Stomach smooth muscle (tissue), 2 donors: Measurements from ENCODE around the gene EIF3K.
A peak's percentile ranks its signal among the peaks of the same experiment; 100 is the strongest.

Experiments
- H3K27ac ChIP-seq: one replicate; pipeline ENCODE4 v1.7.0; 2013; ENCODE audit warnings: mild to moderate bottlenecking, low read length, inconsistent platforms
- H3K27me3 ChIP-seq, 2 donors: one replicate each; pipeline ENCODE4 v1.7.0; 2013; ENCODE audit warnings: low read length in 2 of 2; ENCODE audit not compliant: insufficient read depth in 2 of 2, control insufficient read depth in 1 of 2
- H3K36me3 ChIP-seq, 2 donors: one replicate each; pipeline ENCODE4 v1.7.0; 2013; ENCODE audit warnings: low read length in 2 of 2; ENCODE audit not compliant: control insufficient read depth in 2 of 2, insufficient read depth in 2 of 2
- H3K4me1 ChIP-seq: one replicate; pipeline ENCODE4 v1.7.0; 2013; ENCODE audit warnings: low read length; ENCODE audit not compliant: control insufficient read depth, insufficient read depth
- H3K4me3 ChIP-seq, 2 donors: one replicate each; pipeline ENCODE4 v1.7.0; 2013; ENCODE audit warnings: low read length in 2 of 2
- H3K9ac ChIP-seq, 2 donors: one replicate each; pipeline ENCODE4 v1.7.0; 2013; ENCODE audit warnings: low read length in 2 of 2, mild to moderate bottlenecking in 1 of 2
- H3K9me3 ChIP-seq, 2 donors: one replicate each; pipeline ENCODE4 v1.7.0; 2013; ENCODE audit warnings: low read length in 2 of 2; ENCODE audit not compliant: control insufficient read depth in 2 of 2
- donor health status: healthy.
- donor health status: Pancreatic carcinoma.

Gene EIF3K

DNA sequence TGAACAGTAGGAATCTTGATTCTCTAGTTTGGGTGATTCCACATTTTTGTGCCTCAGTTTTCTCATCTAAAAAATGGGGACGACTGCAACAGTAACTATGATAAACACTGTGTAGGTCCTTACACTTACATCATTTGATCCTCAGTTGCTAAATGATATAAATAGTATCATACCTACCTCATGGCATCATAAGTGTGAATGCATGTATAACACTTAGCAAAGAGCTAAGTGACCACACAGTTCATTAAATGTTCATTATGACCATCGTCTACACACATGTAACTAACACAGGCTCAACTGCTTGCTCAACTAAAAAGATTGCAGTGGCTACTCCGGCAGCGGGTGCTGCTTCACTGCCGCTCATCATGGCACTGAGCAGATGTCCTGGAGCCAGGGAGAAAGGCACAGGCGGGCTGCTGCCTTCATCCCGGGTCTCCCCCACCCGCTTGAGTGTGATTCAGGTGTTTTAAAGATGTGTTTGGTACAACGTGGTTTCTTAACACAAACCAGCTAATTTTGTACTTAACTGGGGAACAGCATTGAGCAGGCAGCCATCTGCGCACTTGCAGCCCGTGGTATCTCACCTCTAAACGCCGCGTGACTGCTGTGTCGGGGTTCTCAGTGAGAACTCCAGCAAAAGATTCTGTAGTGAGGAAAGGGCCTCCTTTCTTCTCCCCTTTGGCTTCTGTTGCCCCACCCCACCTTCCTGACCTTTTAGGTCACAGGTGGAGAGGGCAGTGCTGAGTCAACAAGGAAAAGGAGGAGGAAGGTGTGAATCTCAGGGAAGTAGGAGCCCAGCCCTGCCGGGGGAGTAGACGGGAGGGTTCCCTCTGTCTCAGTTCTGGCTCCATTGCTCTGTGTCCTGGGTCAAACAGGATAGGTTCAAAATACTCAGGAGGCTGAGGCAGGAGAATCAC, 16.8 kb downstream of the EIF3K start:
- no peaks in the 10 kb centered on the region for H3K9me3 ChIP-seq
- H3K36me3 ChIP-seq: peaks cover 22 to 38% of the 10 kb centered on the region in 2 donors
- peaks cover 3% of the 10 kb centered on the region for H3K4me1 ChIP-seq
- no peaks in the 10 kb centered on the region for H3K27me3 ChIP-seq
- H3K9ac ChIP-seq: no peak overlapping the region
- no peak overlapping the region for H3K27ac ChIP-seq
- H3K4me3 ChIP-seq: no peak overlapping the region

DNA sequence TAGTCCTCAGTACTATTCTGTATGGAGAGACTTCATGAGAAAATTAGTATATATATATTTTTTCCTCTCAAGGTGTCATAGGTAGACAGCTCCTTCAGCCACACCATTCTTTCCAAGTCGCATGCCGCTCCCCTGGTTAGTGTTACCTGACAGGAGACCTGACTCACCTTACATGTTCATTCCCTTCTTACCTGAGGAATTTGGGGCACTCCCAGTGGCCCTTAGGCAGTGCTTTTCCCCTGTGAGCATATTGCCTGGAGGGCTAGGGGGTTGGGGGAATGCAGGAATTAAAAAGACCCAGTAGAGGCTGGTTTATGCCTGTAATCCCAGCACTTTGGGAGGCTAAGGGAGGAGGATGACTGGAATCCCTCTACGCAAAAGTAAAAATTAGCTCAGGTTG, 19.5 kb downstream of the EIF3K start:
- Histone ChIP-seq H3K27ac (no peak overlapping the region), H3K36me3 (peaks cover 17 to 27% of the 10 kb centered on the region in 2 donors), H3K9me3 (no peaks in the 10 kb centered on the region), H3K27me3 (no peaks in the 10 kb centered on the region), H3K4me1 (peaks cover 3% of the 10 kb centered on the region), H3K4me3 (no peak overlapping the region), H3K9ac (no peak overlapping the region)

DNA sequence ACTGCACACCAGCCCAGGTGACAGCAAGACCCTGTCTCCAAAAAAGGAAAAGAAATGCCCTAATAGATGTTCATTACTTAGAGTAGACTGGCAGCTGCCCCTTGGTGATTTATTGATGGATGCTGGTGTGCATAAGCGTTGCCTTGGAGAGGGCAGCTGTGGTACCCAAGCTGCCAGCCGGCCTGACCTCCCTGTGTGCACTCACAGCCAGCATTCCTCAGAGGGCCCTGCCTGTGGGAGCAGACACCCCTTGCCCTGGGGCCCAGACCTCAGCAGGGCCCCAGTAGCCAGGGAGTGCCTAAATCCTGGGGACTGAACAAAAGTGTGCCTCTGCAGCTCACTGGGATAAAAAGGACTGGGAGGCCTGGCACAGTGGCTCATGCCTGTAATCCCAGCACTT, 20.7 kb downstream of the EIF3K start:
- H3K4me1 ChIP-seq: peaks cover 2% of the 10 kb centered on the region
- H3K27me3 ChIP-seq: no peaks in the 10 kb centered on the region
- no peak overlapping the region for H3K9ac ChIP-seq
- no peak overlapping the region for H3K27ac ChIP-seq
- H3K36me3 ChIP-seq: peaks cover 17 to 27% of the 10 kb centered on the region in 2 donors
- H3K9me3 ChIP-seq: no peaks in the 10 kb centered on the region
- H3K4me3 ChIP-seq: no peak overlapping the region

DNA sequence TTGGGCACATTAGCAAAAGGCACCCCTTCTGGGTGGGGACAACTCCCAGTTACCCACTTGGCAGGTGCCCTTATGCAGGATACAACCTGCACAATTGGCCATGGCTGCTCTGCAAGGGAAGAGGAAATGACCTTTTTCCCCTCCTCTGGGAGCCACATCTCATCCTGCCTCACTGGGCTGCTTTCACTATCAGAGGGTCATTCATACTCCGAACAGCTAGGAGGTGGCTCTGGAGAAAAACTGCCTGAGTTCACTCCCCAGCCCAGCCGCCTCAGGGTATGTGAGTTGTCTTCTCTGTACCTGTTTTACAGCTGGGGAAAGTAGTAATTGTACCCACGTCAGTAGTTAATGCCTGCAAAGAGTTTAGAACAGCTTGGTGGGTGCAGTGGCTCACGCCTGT, 21.4 kb downstream of the EIF3K start:
- Histone ChIP-seq H3K4me3 (no peak overlapping the region), H3K36me3 (peaks cover 11 to 20% of the 10 kb centered on the region in 2 donors), H3K9ac (no peak overlapping the region), H3K27ac (no peak overlapping the region), H3K27me3 (no peaks in the 10 kb centered on the region), H3K9me3 (no peaks in the 10 kb centered on the region), H3K4me1 (no peaks in the 10 kb centered on the region)

DNA sequence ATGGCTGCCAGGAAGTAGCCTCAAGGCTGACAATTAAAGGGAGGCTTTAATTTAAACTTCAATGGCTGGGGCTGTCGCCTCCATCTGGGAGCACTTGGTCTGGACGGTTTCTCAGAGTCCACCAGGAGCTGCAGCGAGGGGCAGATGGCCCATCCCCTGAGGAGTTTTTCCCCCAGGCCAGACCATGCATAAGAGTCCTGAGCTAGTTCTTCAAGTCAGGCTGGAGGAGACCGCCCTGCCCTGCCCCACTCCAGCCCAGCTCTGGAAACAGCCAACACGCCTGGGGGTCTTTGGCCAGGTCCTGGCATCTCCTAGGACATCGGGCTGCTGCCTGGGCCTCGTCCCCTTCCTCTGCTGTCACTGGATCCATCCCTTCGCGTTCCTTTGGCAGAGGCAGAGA, 23.2 kb downstream of the EIF3K start:
- Histone ChIP-seq H3K9ac (no peak overlapping the region), H3K4me1 (no peaks in the 10 kb centered on the region), H3K27me3 (no peaks in the 10 kb centered on the region), H3K4me3 (no peak overlapping the region), H3K9me3 (no peaks in the 10 kb centered on the region), H3K27ac (no peak overlapping the region), H3K36me3 (peaks cover 0 to 8% of the 10 kb centered on the region in 2 donors)

DNA sequence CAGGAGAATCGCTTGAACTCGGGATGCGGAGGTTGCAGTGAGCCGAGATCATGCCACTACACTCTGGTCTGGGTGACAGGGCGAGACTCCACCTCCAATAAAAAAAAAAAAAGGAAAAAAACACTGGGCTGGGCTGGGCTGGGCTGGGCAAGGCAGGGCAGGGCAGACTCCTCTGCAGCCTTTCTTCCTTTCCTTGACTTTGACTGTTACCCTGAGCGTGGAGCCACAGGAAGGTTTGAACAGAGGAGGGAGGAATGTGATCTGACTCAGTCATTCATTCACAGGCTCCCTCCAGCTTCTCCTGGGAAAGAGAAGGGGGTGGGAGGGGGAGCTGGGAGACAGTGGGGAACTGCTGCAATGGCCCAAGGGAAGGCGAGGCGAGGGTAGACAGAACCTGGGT, 25.7 kb downstream of the EIF3K start:
- Histone ChIP-seq H3K9me3 (no peaks in the 10 kb centered on the region), H3K4me3 (no peak overlapping the region), H3K36me3 (peaks cover 0 to 3% of the 10 kb centered on the region in 2 donors), H3K27me3 (no peaks in the 10 kb centered on the region), H3K27ac (no peak overlapping the region), H3K4me1 (peaks cover 5% of the 10 kb centered on the region), H3K9ac (no peak overlapping the region)

DNA sequence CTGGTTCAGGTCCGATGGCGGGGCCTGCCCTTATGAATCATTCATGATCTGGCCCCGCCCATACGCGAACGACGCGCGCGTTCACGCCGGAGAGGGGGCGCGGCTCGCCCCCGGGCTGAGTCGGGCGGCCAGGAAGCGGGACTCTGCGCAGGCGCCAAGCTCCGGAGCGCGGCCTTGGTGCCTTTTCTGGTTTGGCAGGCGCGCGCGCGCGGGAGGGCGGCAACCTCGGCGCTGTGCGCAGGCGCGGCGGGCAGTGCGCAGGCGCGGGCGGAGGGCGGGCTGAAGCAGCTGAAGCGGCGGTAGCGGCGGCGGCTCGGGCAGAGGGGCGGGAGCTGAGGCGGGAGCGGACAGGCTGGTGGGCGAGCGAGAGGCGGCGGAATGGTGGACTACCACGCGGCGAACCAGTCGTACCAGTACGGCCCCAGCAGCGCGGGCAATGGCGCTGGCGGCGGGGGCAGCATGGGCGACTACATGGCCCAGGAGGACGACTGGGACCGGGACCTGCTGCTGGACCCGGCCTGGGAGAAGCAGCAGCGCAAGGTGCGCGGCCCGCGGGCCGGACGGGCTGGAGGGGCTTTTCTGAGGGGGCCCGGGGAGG, 28.5 kb downstream of the EIF3K start, which contains the start of gene ACTN4:
Gene ACTN4, plus strand, starts transcription at position 282 of the 598 bp plus-strand sequence. Its CDS starts 97 bp downstream, at position 379.
- Histone ChIP-seq H3K9ac (peak within 1 kb of the TSS; percentile 90 to 96), H3K27ac (peak within 1 kb of the TSS; percentile 88), H3K4me3 (peak within 1 kb of the TSS; percentile 77 to 94), H3K4me1 (peaks cover 33% of the 10 kb centered on the region), H3K36me3 (no peaks in the 10 kb centered on the region), H3K27me3 (no peaks in the 10 kb centered on the region), H3K9me3 (no peaks in the 10 kb centered on the region)

DNA sequence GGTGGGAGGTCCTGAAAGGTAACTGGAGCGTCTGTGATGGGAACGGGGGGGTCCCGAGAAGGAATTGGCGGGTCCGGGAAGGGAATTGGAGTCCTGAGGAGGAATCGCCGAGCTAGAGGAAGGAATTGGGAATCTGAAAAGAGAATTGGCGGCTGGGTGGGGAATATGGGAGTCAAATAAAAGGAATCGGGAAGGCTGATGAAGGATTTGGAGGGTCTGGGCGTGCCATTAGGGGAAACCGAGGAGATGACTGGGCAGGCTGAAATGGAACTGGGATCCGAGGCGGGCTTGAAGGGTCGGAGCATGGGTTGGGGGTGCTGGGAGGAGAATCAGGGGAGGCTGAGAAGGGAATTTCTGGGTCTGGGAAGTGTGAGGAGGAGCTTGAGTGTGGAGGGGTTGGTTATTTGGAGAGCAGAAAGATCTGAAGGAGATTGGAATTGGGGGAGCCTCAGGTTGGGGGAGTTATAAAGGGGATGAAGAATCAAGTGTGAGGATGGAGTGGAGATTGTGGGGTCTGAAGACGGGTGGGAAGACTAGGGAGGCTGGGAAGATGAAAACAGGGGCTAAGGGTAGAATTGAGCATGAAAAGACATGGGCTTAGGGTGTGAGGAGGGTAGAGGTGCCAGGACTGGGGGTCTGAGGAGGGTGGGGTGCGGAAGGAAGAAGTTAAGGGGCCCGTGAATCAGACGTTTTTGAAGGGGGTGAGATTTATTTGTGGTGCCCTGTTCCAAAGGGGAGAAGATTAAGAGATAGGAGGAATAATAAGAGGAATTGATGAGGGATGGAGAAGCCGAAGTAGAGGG, 29.2 kb downstream of the EIF3K start:
- H3K27me3 ChIP-seq: no peaks in the 10 kb centered on the region
- H3K9ac ChIP-seq: peak overlapping the region; percentile 90 to 96
- no peaks in the 10 kb centered on the region for H3K9me3 ChIP-seq
- H3K36me3 ChIP-seq: no peaks in the 10 kb centered on the region
- peak overlapping the region; percentile 77 to 94 for H3K4me3 ChIP-seq
- peak overlapping the region; percentile 88 for H3K27ac ChIP-seq
- peaks cover 40% of the 10 kb centered on the region for H3K4me1 ChIP-seq

DNA sequence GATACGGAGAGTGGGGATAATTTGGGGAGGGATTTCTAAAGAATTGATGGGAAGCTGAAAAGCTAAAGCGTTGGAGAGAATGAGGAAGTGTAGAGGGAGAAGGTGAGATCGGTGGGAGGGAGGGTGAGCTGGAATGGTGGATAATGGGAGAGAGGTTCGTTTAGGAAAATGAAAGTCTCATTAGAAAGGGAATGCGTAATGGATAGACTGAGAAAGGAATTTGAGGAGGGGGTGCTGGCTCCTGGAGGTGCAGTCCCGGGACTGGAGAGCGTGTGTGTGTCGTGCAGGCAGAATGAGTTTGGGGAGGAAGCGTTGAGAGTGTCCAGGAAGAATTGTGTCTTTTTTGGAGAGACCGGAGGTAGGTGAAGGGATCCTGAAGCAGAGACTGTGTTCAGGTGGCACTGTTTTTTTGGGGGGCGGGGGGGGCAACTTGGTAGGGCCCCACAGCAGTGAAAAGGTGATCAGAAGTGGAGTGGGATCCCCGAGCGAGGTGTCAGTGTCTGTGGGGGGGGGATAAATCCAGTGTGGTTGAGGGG, 29.8 kb downstream of the EIF3K start:
- H3K27ac ChIP-seq: peak overlapping the region; percentile 88
- H3K4me3 ChIP-seq: peak overlapping the region; percentile 77 to 94
- H3K36me3 ChIP-seq: no peaks in the 10 kb centered on the region

More for the DNA sequence above, 29.8 kb downstream of the EIF3K start:
- peak overlapping the region; percentile 90 to 96 for H3K9ac ChIP-seq
- no peaks in the 10 kb centered on the region for H3K9me3 ChIP-seq
- peaks cover 45% of the 10 kb centered on the region for H3K4me1 ChIP-seq
- no peaks in the 10 kb centered on the region for H3K27me3 ChIP-seq
